Subcutaneous adipose tissue (tissue), 4 donors: ENCODE data around the gene ZMYM2. TPM values are rescaled to one million over a fixed set of nuclear protein-coding genes. Genes with fewer than 3 reads are reported as not detected.

Experiments used
- total RNA-seq, 4 donors: library from RNA; depleted of rRNA; stranded (reverse); fragments of >200 nt; gene quantifications; one replicate each; pipeline ENCODE4 v1.1.0, GENCODE V29; 2016
- TF ChIP-seq, protein P1 (sequence below): fragments of 450-650 bp; IDR thresholded peaks from one replicate; pipeline ENCODE4 v1.5.1; 2016; ENCODE audit warnings: low read depth, mild to moderate bottlenecking, control low read depth, antibody characterized with exemption, moderate library complexity

Gene ZMYM2
- total RNA-seq, 4 donors from 2014 or later = 73.3 to 97.2 (median 86.5) TPM

DNA sequence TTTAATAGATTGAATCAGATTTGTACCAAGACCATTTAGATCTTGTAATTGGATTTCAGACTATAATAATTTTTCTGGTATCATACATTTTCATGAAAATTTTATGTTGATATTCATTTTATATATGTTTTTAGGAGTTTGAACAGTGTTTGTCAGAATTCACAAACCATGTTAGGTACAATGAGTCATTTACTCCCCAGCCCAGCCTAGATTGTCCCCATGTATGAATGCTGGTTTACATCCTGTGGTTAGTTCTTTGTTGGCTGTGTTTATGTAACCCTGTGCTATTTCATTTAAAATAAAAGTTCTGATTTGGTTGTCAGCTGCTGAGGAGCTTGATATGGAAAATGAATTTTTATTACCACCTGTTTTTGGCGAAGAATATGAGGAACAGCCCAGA lies 105.6 kb downstream of the ZMYM2 start:
- TF ChIP-seq, protein P1, sequence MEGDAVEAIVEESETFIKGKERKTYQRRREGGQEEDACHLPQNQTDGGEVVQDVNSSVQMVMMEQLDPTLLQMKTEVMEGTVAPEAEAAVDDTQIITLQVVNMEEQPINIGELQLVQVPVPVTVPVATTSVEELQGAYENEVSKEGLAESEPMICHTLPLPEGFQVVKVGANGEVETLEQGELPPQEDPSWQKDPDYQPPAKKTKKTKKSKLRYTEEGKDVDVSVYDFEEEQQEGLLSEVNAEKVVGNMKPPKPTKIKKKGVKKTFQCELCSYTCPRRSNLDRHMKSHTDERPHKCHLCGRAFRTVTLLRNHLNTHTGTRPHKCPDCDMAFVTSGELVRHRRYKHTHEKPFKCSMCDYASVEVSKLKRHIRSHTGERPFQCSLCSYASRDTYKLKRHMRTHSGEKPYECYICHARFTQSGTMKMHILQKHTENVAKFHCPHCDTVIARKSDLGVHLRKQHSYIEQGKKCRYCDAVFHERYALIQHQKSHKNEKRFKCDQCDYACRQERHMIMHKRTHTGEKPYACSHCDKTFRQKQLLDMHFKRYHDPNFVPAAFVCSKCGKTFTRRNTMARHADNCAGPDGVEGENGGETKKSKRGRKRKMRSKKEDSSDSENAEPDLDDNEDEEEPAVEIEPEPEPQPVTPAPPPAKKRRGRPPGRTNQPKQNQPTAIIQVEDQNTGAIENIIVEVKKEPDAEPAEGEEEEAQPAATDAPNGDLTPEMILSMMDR = no peak

DNA sequence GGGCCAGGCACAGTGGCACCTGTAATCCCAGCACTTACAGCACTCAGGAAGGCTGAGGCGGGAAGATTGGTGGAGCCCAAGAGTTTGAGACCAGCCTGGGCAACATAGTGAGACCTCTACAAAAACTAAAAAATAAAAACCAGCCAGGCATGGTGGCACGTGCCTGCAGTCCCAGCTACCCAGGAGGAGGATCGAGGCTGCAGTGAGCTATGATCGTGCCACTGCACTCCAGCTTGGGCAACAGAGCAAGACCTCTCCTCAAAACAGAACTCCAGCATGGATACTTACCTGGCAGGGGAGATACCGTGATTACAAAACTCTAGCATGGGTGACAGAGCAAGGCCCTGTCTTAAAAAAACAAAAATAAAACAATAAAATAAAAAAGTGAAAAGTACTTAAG lies 107.0 kb downstream of the ZMYM2 start:
- TF ChIP-seq, protein P1 = no peak

DNA sequence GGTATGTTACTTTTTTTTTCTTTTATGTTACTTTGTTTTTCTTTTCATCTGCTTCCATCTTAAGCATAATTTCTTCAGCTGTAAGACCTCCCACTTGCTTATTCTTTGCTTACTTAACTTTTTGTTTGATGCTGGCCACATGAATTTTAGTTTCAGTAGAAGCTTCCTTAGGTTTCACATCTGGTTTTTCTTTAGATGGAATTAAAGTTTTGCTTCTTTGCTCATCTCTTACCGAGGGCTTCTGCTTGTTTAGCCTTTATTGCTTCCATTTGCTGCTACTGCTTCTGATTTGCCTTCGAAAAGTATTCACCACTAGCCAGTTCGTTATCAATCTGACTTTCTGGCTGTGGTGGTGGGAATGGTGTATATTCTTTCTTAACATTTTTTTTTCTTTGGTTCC lies 111.4 kb downstream of the ZMYM2 start:
- TF ChIP-seq, protein P1 = no peak

DNA sequence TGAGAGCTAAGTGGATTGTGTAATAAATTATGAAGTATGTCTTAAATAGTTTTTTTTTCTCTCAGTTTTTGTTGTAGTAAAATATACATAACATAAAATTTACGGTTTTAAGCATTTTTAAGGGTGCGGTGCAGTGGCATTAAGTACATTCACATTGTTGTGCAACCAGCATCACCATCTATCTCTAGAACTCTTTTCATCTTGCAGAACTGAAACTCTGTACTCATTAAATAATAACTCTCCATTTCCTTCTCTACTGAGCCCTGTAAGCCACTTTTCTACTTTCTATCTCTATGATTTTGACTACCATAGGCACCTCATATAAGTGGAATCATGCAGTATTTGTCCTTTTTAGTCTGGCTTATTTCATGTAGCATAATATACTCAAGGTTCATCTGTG lies 115.2 kb downstream of the ZMYM2 start:
- TF ChIP-seq, protein P1 = no peak

DNA sequence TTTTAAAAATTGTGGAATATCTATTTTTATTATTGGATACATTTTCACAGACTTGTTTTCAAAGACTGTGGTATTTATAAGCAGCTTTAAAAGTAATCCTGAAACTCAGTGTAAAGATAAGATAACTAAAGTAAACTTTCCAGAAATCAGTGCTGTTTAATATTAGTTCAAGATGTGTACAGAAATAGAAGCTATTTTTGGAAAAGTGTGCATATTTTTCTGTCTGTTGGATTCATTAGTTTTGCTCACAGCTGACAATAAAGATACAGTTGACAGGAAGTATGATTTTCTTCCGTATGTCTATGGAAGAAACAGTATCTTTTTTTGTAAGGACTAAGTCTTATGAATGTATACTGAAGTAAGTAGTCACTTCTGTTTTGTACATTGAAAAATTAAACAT lies 116.4 kb downstream of the ZMYM2 start:
- TF ChIP-seq, protein P1 = no peak

DNA sequence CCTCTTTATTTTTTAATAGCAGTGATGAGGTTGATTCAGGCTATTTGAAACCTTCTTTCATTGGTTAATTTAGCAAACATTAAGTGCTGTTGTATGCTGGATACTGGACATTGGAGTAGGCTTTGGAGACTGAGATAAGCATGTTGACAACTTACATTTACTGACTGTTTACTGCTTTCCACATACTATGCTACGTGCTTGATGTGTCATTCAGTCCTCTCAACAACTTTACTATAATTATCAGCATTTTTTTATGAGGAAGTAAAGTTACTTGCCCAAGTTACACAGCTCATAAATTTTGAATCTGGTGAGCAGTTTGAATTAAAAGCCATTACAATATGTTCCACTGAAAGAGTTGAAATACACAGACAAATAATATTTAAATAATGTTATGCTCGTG lies 118.6 kb downstream of the ZMYM2 start:
- TF ChIP-seq, protein P1 = no peak

DNA sequence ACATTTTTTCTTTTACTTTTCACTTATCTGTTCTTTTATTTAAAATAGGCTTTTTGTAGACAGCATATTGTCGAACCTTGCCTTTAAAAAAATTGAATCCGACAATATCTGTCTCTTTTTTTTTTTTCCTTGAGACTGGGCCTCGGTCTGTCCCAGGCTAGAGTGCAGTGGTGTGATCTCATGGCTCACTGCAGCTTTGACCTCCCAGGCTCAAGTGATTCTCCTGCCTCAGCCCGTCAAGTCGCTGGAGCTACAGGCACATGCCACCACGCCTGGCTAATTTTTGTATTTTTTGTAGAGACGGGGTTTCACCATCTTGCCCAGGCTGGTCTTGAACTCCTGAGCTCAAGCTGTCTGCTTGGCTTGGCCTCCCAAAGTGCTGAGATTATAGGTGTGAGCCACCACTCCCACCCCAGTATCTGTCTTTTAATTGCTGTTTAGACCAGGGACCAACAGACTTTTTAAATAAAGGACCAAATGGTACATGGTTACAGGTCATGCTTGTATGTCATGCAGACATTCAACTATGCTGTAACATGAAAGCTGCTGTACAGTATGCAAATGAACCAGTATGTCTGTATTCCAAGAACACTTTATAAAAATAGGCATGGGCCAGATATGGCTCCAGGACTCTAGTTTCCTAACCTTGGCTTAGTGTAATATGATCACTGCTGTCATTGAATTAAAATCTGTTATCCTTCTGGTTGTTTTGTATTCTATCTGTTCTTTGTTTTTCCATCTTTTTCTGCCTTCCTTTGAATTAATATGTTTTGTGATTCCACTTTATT lies 122.0 kb downstream of the ZMYM2 start:
- TF ChIP-seq, protein P1 = no peak
